OCI-LY7 (cell line): ENCODE measurements around the gene GPRIN2. TPM values are rescaled to one million over a fixed set of nuclear protein-coding genes. Genes with fewer than 3 reads are reported as not detected.
"Not testable (repeated sequence)": the region's sequence is repeated elsewhere in the genome, so short reads cannot be mapped to it uniquely, and the experiment has no call there.

Source experiments
- BruUV-seq: library from RNA; stranded (reverse); fragments of 400-500 nt; replicated peaks from 2 replicates; lab custom pipeline; 2021; lab: Mats Ljungman, UMichigan
- CTCF ChIA-PET: fragments of 300-600 bp; sonication (Branson Sonifier 250); formaldehyde crosslinking; loops from one replicate; lab custom pipeline; 2022; ENCODE audit warnings: antibody characterized with exemption; ENCODE audit not compliant: unreplicated experiment; lab: Charles Lee
- POLR2A ChIA-PET: fragments of 300-600 bp; sonication (Branson Sonifier 250); formaldehyde crosslinking; loops from one replicate; lab custom pipeline; 2022; ENCODE audit warnings: antibody characterized with exemption; lab: Charles Lee
- DNase-seq: peaks from one replicate; pipeline ENCODE4 v3.0.0-alpha.2; 2015; ENCODE audit warnings: low spot score
- H2AFZ ChIP-seq: fragments of 200-600 bp; sonication (generic), shearing (Covaris generic); 2 replicates; pipeline ENCODE4 v1.6.1; 2014; ENCODE audit warnings: mild to moderate bottlenecking, antibody characterized with exemption, low read length, moderate library complexity
- H3K27ac ChIP-seq: fragments of 200-600 bp; sonication (generic); 2 replicates; pipeline ENCODE4 v1.5.1; 2014; ENCODE audit warnings: mixed run types, low read depth, mild to moderate bottlenecking, moderate library complexity, low read length, inconsistent platforms; ENCODE audit not compliant: poor library complexity, severe bottlenecking
- H3K36me3 ChIP-seq: fragments of 200-600 bp; sonication (generic); 2 replicates; pipeline ENCODE4 v1.6.1; 2014; ENCODE audit warnings: mild to moderate bottlenecking, antibody characterized with exemption, low read length, moderate library complexity, mixed read lengths; ENCODE audit not compliant: insufficient read depth
- H3K4me1 ChIP-seq: fragments of 200-600 bp; sonication (generic); 2 replicates; pipeline ENCODE4 v1.5.1; 2014; ENCODE audit warnings: mild to moderate bottlenecking, low read length; ENCODE audit not compliant: insufficient read depth, poor library complexity, severe bottlenecking
- H3K4me2 ChIP-seq: fragments of 200-600 bp; sonication (generic); 2 replicates; pipeline ENCODE4 v1.6.1; 2014; ENCODE audit warnings: mild to moderate bottlenecking, low read length
- H3K4me3 ChIP-seq: fragments of 200-600 bp; sonication (generic); 2 replicates; pipeline ENCODE4 v1.5.1; 2014; ENCODE audit warnings: mild to moderate bottlenecking, low read depth, low read length; ENCODE audit not compliant: poor library complexity, severe bottlenecking
- H3K79me2 ChIP-seq: fragments of 200-600 bp; sonication (generic); 2 replicates; pipeline ENCODE4 v1.6.1; 2016; ENCODE audit warnings: low read depth, mild to moderate bottlenecking, low read length, moderate library complexity, mixed read lengths; ENCODE audit not compliant: insufficient read depth
- H3K9me2 ChIP-seq: fragments of 200-600 bp; sonication (generic); 2 replicates; pipeline ENCODE4 v1.6.1; 2016; ENCODE audit warnings: mild to moderate bottlenecking, low read length, mixed read lengths; ENCODE audit not compliant: insufficient read depth
- H3K9me3 ChIP-seq: fragments of 200-600 bp; sonication (generic); 2 replicates; pipeline ENCODE4 v1.6.1; 2014; ENCODE audit warnings: mild to moderate bottlenecking, mixed run types, low read length, mixed read lengths
- H4K20me1 ChIP-seq: fragments of 200-600 bp; sonication (generic); 2 replicates; pipeline ENCODE4 v1.6.1; 2014; ENCODE audit warnings: mild to moderate bottlenecking, antibody characterized with exemption, low read length, moderate library complexity, mixed read lengths; ENCODE audit not compliant: insufficient read depth
- EZH2phosphoT487 ChIP-seq: fragments of 200-600 bp; sonication (generic); IDR thresholded peaks from 2 replicates; pipeline ENCODE4 v1.6.1; 2018; ENCODE audit warnings: low read depth, borderline replicate concordance, mild to moderate bottlenecking, mixed run types, antibody characterized with exemption, low read length, moderate library complexity, mixed read lengths
- intact Hi-C: fragments of 100-400 bp; cut with micrococcal nuclease; formaldehyde crosslinking; loops from one replicate; pipeline ENCODE4 v1.10.0; 2022; ENCODE audit not compliant: unreplicated experiment
- total RNA-seq, 2 experiments: library from RNA; depleted of rRNA in 1 of 2; stranded (reverse); fragments of >200 nt in 1 of 2; shearing (Covaris generic) in 1 of 2; gene quantifications; 2 replicates each; pipeline ENCODE4 v1.2.3, GENCODE V29; 2014 to 2022
- TF ChIP-seq, protein P1 (sequence below): fragments of 200-600 bp; sonication (generic); conservative IDR thresholded peaks from 2 replicates; pipeline ENCODE4 v1.5.1; 2014; ENCODE audit warnings: mild to moderate bottlenecking, antibody characterized with exemption, low read length, moderate library complexity, mixed read lengths

The GPRIN2 gene
- total RNA-seq, 2 experiments from 2014 or later, result not detected

DNA sequence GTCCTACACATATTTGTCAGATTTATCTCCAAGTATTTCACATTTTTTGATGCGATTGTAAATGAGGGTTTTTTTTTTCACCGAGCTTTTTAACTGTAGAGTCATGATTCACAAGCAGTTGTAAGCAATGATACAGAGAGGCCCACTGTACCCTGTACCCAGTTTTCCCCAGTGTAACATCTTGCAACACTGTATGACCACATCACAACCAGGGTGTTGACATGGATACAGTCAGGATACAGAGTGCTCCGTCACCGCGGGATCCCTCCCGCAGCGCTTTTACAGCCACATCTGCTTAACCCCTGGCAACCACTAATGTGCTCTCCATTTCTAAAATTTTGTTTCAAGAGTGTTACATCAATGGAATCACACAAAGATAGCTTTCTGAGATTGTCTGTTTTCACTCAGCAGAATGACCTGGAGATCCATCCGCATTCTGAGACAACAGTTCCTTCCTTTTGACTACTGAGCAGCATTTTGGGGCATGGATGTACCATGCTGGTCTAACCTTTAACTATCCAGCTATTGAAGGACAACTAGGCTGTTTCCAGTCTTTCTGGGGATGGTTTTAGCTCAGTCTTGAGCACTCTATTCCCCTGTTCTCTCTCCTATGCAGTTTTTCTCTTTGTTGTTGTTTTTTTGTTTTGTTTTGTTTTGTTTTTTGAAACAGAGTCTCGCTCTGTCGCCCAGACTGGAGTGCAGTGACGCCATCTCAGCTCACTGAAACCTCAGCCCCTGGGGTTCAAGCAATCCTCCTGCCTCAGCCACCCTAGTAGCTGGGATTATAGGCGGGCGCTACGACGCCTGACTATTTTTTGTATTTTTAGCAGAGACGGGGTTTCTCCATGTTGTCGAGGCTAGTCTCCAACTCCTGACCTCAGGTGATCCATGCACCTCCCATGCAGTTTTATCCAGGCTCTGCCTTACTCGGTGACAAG lies 25.9 kb downstream of the GPRIN2 start:
- Histone ChIP-seq H3K4me3 (no peak overlapping the region), H3K4me1 (no peaks in the 10 kb centered on the region), H2AFZ (no peak overlapping the region), H3K9me2 (no peaks in the 10 kb centered on the region), H3K36me3 (no peaks in the 10 kb centered on the region), H4K20me1 (no peaks in the 10 kb centered on the region), H3K9me3 (peaks cover 8% of the 10 kb centered on the region), H3K79me2 (no peaks in the 10 kb centered on the region), H3K4me2 (no peak overlapping the region), H3K27ac (no peak overlapping the region)
- POLR2A ChIA-PET, result interaction anchor here (1.3 kb wide), 1 partner anchor 13 kb away, joined by 6 read pairs; no protein-coding TSS in a partner anchor
- TF ChIP-seq, protein P1, sequence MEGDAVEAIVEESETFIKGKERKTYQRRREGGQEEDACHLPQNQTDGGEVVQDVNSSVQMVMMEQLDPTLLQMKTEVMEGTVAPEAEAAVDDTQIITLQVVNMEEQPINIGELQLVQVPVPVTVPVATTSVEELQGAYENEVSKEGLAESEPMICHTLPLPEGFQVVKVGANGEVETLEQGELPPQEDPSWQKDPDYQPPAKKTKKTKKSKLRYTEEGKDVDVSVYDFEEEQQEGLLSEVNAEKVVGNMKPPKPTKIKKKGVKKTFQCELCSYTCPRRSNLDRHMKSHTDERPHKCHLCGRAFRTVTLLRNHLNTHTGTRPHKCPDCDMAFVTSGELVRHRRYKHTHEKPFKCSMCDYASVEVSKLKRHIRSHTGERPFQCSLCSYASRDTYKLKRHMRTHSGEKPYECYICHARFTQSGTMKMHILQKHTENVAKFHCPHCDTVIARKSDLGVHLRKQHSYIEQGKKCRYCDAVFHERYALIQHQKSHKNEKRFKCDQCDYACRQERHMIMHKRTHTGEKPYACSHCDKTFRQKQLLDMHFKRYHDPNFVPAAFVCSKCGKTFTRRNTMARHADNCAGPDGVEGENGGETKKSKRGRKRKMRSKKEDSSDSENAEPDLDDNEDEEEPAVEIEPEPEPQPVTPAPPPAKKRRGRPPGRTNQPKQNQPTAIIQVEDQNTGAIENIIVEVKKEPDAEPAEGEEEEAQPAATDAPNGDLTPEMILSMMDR, result no peak
- no peak for TF ChIP-seq EZH2phosphoT487
- CTCF ChIA-PET, result no interaction called here
- intact Hi-C loops, result no loop called here
- BruUV-seq, result no TSS peak
- DNase-seq, result no peak

DNA sequence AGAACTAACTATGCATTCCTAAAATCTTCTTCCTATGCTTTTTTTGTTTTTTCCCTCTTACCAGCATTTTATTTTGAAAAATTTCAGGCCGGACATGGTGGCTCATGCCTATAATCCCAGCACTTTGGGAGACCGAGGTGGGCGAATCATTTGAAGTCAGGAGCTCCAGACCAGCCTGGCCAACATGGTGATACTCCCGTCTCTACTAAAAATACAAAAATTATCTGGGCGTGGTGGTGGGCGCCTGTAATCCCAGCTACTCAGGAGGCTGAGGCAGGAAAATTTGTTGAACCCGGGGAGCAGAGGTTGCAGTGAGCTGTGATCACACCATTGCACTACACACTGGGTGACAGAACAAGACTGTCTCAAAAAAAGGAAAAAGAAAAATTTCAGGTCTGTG lies 26.7 kb downstream of the GPRIN2 start:
- H3K4me1 ChIP-seq, BruUV-seq, H4K20me1 ChIP-seq, H3K9me2 ChIP-seq, H3K9me3 ChIP-seq, H3K4me2 ChIP-seq, intact Hi-C loops, H2AFZ ChIP-seq, H3K27ac ChIP-seq, CTCF ChIA-PET, DNase-seq, H3K36me3 ChIP-seq, H3K4me3 ChIP-seq, H3K79me2 ChIP-seq: not testable (repeated sequence)
- POLR2A ChIA-PET, result interaction anchor here (1.3 kb wide), 1 partner anchor 12 kb away, joined by 6 read pairs; no protein-coding TSS in a partner anchor

DNA sequence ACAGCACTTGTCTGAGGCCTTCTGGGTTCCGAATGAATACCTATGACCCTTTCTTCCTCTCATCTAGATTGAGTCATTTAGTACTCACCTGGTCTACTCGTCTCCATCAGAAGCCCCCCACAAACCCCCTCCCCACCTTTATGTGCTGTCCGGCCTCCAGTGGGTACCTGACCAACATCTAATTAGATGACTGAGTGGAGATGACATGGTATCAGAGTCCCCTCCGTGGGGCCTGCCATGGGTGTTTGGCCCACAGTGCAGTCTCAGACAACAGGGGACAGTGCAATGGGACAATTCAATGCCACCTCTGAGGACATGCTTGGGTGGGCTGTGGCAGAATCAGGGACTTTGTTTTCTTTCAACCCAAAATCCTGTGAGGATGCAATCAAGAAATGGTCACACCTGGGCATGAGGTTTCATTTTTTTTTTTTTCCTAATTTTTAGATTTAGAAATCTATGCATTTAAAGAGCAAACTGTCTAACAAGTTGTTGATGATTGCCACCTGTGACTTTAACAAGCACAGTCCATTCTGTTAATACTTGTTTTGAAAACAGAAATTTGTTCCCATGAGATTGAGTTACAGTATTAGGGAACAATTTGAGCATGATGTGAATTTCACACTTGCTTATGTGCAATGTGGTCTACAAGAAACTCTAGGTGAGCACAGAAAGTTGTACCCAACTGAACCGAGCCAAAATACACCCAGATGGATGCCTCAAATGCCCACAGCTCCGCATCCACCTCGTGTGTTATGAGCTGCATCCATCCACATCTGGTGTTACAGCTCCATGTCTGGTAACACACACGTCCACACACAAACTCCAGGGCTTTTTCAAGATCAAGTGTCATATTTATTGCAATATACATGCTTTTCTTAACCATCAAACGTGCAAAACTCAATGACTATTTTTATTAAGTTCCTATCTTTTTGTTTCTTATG lies 27.5 kb downstream of the GPRIN2 start:
- no peak for DNase-seq
- no peaks in the 10 kb centered on the region for H4K20me1 ChIP-seq
- H3K9me3 ChIP-seq, result peaks cover 8% of the 10 kb centered on the region
- no peak overlapping the region for H3K27ac ChIP-seq
- intact Hi-C loops, result no loop called here
- TF ChIP-seq EZH2phosphoT487, result no peak
- TF ChIP-seq, protein P1, result no peak
- no peaks in the 10 kb centered on the region for H3K79me2 ChIP-seq
- no peak overlapping the region for H3K4me2 ChIP-seq
- H2AFZ ChIP-seq, result no peak overlapping the region
- no peaks in the 10 kb centered on the region for H3K36me3 ChIP-seq
- no peaks in the 10 kb centered on the region for H3K4me1 ChIP-seq
- ChIA-PET CTCF (no interaction called here), POLR2A (no interaction called here)
- no peaks in the 10 kb centered on the region for H3K9me2 ChIP-seq
- no peak overlapping the region for H3K4me3 ChIP-seq
- BruUV-seq, result no TSS peak
